ENCODE measurements around the gene TTC39B.

Gene TTC39B

GRCh38 chr9:15132091-15132490, 174.9 kb downstream of the TTC39B start:
- no peak overlapping the region for H3K4me3 ChIP-seq (ENCODE audit: low read depth, low read length)
- in situ Hi-C loops (cut with HindIII; ENCODE audit: low sequenced_read_pairs), result no loop called here
- TF ChIP-seq CTCF (IDR thresholded peaks at IDR 0.05; ENCODE audit: low read depth, low read length, missing control alignments), result no peak
- no peak for DNase-seq (ENCODE audit: low read depth)

- no peak overlapping the region for H3K4me3 ChIP-seq (ENCODE audit: low read depth, low read length)
- TF ChIP-seq CTCF (IDR thresholded peaks at IDR 0.05; ENCODE audit: low read depth, low read length, missing control alignments), result no peak
- in situ Hi-C loops (cut with HindIII; ENCODE audit: low sequenced_read_pairs), result no loop called here
- no peak for DNase-seq (ENCODE audit: low read depth)
Observed at GRCh38 chr9:15131094-15131493, 175.9 kb downstream of the TTC39B start.

GRCh38 chr9:15127831-15128230, 179.2 kb downstream of the TTC39B start:
- H3K4me3 ChIP-seq (ENCODE audit: low read depth, low read length), result no peak overlapping the region
- no peak for DNase-seq (ENCODE audit: low read depth)
- no peak for TF ChIP-seq CTCF (IDR thresholded peaks at IDR 0.05; ENCODE audit: low read depth, low read length, missing control alignments)
- in situ Hi-C loops (cut with HindIII; ENCODE audit: low sequenced_read_pairs), result no loop called here

- no peak for DNase-seq (ENCODE audit: low read depth)
- H3K4me3 ChIP-seq (ENCODE audit: low read depth, low read length), result no peak overlapping the region
- no peak for TF ChIP-seq CTCF (IDR thresholded peaks at IDR 0.05; ENCODE audit: low read depth, low read length, missing control alignments)
- in situ Hi-C loops (cut with HindIII; ENCODE audit: low sequenced_read_pairs), result no loop called here
Observed at GRCh38 chr9:15121630-15122029, 185.4 kb downstream of the TTC39B start.

- DNase-seq (ENCODE audit: low read depth), result no peak
- H3K4me3 ChIP-seq (ENCODE audit: low read depth, low read length), result no peak overlapping the region
- no peak for TF ChIP-seq CTCF (IDR thresholded peaks at IDR 0.05; ENCODE audit: low read depth, low read length, missing control alignments)
- in situ Hi-C loops (cut with HindIII; ENCODE audit: low sequenced_read_pairs), result no loop called here
Observed at GRCh38 chr9:15116130-15116580, 190.9 kb downstream of the TTC39B start.

- in situ Hi-C loops (cut with HindIII; ENCODE audit: low sequenced_read_pairs), result no loop called here
- TF ChIP-seq CTCF (IDR thresholded peaks at IDR 0.05; ENCODE audit: low read depth, low read length, missing control alignments), result no peak
- H3K4me3 ChIP-seq (ENCODE audit: low read depth, low read length), result no peak overlapping the region
- no peak for DNase-seq (ENCODE audit: low read depth)
Observed at GRCh38 chr9:15115702-15116101, 191.3 kb downstream of the TTC39B start.

- in situ Hi-C loops (cut with HindIII; ENCODE audit: low sequenced_read_pairs), result no loop called here
- H3K4me3 ChIP-seq (ENCODE audit: low read depth, low read length), result no peak overlapping the region
- TF ChIP-seq CTCF (IDR thresholded peaks at IDR 0.05; ENCODE audit: low read depth, low read length, missing control alignments), result no peak
- DNase-seq (ENCODE audit: low read depth), result no peak
Observed at GRCh38 chr9:15115041-15115440, 192.0 kb downstream of the TTC39B start.
